PFSK-1 (cell line): Measurements from ENCODE around the gene VSIG8.

ENCODE experiments used
- POLR2AphosphoS5 ChIP-seq: IDR thresholded peaks from 2 replicates; pipeline ENCODE4 v1.6.1; 2012; ENCODE audit warnings: low read depth, mild to moderate bottlenecking, control low read depth, low read length, moderate library complexity
- REST ChIP-seq, 2 experiments: IDR thresholded peaks; 2 replicates each; pipeline versions ENCODE4 v1.6.1 to v1.8.0; 2011 to 2012; ENCODE audit warnings: low read depth in 2 of 2, low read length in 2 of 2, control low read depth in 1 of 2, inconsistent platforms in 1 of 2, mild to moderate bottlenecking in 1 of 2, moderate library complexity in 1 of 2; ENCODE audit not compliant: insufficient read depth in 1 of 2
- SIN3A ChIP-seq: IDR thresholded peaks from 2 replicates; pipeline ENCODE4 v1.6.1; 2012; ENCODE audit warnings: mild to moderate bottlenecking, low read length, moderate library complexity, borderline replicate concordance; ENCODE audit not compliant: insufficient read depth
- TAF1 ChIP-seq: IDR thresholded peaks from 2 replicates; pipeline ENCODE4 v1.6.1; 2012; ENCODE audit warnings: low read length, control low read depth, borderline replicate concordance; ENCODE audit not compliant: insufficient read depth

GRCh38 chr1:159827549-159827948, 34.9 kb downstream of the VSIG8 start:
- no peak for TF ChIP-seq POLR2AphosphoS5
- TF ChIP-seq TAF1: no peak
- TF ChIP-seq REST (IDR thresholded peaks at IDR 0.05; ENCODE audit: insufficient read depth in 1 of 2, low read depth in 2 of 2, low read length in 2 of 2): no peak
- no peak for TF ChIP-seq SIN3A
